Ovary (tissue), 3 donors: ENCODE data around the gene LYPD1.

ENCODE experiments used
- POLR2A ChIP-seq: fragments of 450-650 bp; IDR thresholded peaks from one replicate; pipeline ENCODE4 v1.6.1; 2017; ENCODE audit warnings: antibody characterized with exemption, mild to moderate bottlenecking, moderate library complexity
- TF ChIP-seq, protein P1 (sequence below), 3 donors: fragments of 450-650 bp in 2 of 3; fragments of 200-600 bp in 1 of 3; IDR thresholded peaks; one replicate each; pipeline versions ENCODE4 v1.5.1 to v1.8.0; 2016 to 2022; ENCODE audit warnings: antibody characterized with exemption in 3 of 3, mild to moderate bottlenecking in 1 of 3
- donor health status: DM: no; HTN: no; CAD: no.

DNA sequence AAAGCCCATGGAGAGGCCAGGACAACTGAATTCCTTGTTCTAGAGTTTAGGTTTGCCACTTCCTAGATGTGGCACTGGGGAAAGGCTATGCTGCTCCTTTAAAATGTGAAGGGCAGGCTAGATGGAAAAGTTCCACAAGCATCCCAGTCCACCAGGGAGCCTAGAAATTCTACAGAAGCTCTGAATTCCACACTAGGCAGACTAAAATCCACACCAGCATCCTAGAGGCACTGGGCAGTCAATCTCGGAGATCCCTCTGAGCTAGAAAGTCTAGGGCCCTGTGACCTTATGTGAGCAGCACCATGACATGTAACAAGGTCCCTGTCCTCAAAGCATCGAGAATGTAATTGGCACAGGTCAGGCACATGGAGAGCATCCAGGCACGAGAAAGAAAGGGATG, 71.5 kb downstream of the LYPD1 start:
- TF ChIP-seq, protein P1, sequence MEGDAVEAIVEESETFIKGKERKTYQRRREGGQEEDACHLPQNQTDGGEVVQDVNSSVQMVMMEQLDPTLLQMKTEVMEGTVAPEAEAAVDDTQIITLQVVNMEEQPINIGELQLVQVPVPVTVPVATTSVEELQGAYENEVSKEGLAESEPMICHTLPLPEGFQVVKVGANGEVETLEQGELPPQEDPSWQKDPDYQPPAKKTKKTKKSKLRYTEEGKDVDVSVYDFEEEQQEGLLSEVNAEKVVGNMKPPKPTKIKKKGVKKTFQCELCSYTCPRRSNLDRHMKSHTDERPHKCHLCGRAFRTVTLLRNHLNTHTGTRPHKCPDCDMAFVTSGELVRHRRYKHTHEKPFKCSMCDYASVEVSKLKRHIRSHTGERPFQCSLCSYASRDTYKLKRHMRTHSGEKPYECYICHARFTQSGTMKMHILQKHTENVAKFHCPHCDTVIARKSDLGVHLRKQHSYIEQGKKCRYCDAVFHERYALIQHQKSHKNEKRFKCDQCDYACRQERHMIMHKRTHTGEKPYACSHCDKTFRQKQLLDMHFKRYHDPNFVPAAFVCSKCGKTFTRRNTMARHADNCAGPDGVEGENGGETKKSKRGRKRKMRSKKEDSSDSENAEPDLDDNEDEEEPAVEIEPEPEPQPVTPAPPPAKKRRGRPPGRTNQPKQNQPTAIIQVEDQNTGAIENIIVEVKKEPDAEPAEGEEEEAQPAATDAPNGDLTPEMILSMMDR (IDR thresholded peaks at IDR 0.05): no peak
- TF ChIP-seq POLR2A: no peak
